ENCODE measurements around the gene OSM. TPM values are rescaled to one million over a fixed set of nuclear protein-coding genes. Genes with fewer than 3 reads are reported as not detected.

Gene OSM
- total and polyA plus RNA-seq, 2 experiments from 2014 or later, result not detected

- H3K4me3 ChIP-seq, result no peak overlapping the region
- H2AFZ ChIP-seq, result no peak overlapping the region
- Mint-ChIP-seq H3K4me1 (peaks cover 5% of the 10 kb centered on the region; the same call in 2 of the 3 replicates), H3K27ac (no peak overlapping the region), H3K9me3 (no peaks in the 10 kb centered on the region), H3K27me3 (ENCODE audit: insufficient read depth, low read depth, poor library complexity) (peaks cover 20% of the 10 kb centered on the region), H3K4me3 (no peak overlapping the region), H3K36me3 (ENCODE audit: low read depth) (no peaks in the 10 kb centered on the region)
- H3K36me3 ChIP-seq (ENCODE audit: insufficient read depth), result no peaks in the 10 kb centered on the region
- DNase-seq (ENCODE audit: low spot score) (no peak), ATAC-seq (no peak)
- peaks cover 5% of the 10 kb centered on the region; the same call in 1 of the 2 replicates for H3K4me1 ChIP-seq (ENCODE audit: insufficient read depth)
- no peak overlapping the region for H3K27ac ChIP-seq (ENCODE audit: low read depth)
- no peaks in the 10 kb centered on the region for H3K9me2 ChIP-seq (ENCODE audit: insufficient read depth)
- H3K27me3 ChIP-seq (ENCODE audit: insufficient read depth), result peaks cover 7% of the 10 kb centered on the region; the same call in 1 of the 2 replicates
- no peaks in the 10 kb centered on the region; the same call in 1 of the 2 replicates for H4K20me1 ChIP-seq (replicated peaks; ENCODE audit: insufficient read depth)
- peaks cover 11% of the 10 kb centered on the region for H3F3A ChIP-seq (replicated peaks; ENCODE audit: low read depth)
- TF ChIP-seq EZH2 (IDR thresholded peaks at IDR 0.05; ENCODE audit: low read depth, unreplicated experiment) (no peak), EZH2phosphoT487 (IDR thresholded peaks at IDR 0.05; ENCODE audit: unreplicated experiment) (no peak), ZNF114 (CRISPR knock-in tag; IDR thresholded peaks at IDR 0.05) (no peak), ZNF331 (CRISPR knock-in tag; IDR thresholded peaks at IDR 0.05; ENCODE audit: low read depth) (no peak), JUNB (IDR thresholded peaks at IDR 0.05; ENCODE audit: unreplicated experiment) (no peak), POLR2AphosphoS5 (IDR thresholded peaks at IDR 0.05; ENCODE audit: low read depth) (no peak), CTCF (conservative IDR thresholded peaks at IDR 0.05; ENCODE audit: low read depth in 2 of 2) (no peak), ETS1 (IDR thresholded peaks at IDR 0.05) (no peak), NANOG (IDR thresholded peaks at IDR 0.05; ENCODE audit: borderline replicate concordance) (no peak), STAT1 (IDR thresholded peaks at IDR 0.05; ENCODE audit: unreplicated experiment) (no peak), ZNF462 (CRISPR knock-in tag; IDR thresholded peaks at IDR 0.05) (no peak), REST (IDR thresholded peaks at IDR 0.05; ENCODE audit: unreplicated experiment) (no peak), CREB1 (CRISPR knock-in tag; IDR thresholded peaks at IDR 0.05; ENCODE audit: low read depth) (no peak)
- H3K79me2 ChIP-seq (replicated peaks; ENCODE audit: insufficient read depth), result no peaks in the 10 kb centered on the region
- H3K4me2 ChIP-seq, result no peak overlapping the region
These were observed 18.0 kb upstream of the OSM start for GRCh38 chr22:30284666-30285065.

All from GM23338 (cell line).